SK-N-SH (cell line): ENCODE measurements around the gene FRY. TPM values are rescaled to one million over a fixed set of nuclear protein-coding genes. Genes with fewer than 3 reads are reported as not detected.

Experiments
- CTCF ChIA-PET: fragments of 300-600, 350-600 bp; formaldehyde crosslinking; extraction: SDS; loops from one replicate; lab custom pipeline; 2021; lab: Yijun Ruan, JAX
- POLR2A ChIA-PET: fragments of 350-600 bp; sonication (Branson Sonifier 250); formaldehyde crosslinking; extraction: SDS; loops from one replicate; lab custom pipeline; 2020; ENCODE audit warnings: antibody characterized with exemption, inconsistent platforms; lab: Yijun Ruan, JAX
- DNase-seq: peaks from one replicate; pipeline ENCODE4 v3.0.0; 2012
- H2AFZ ChIP-seq: fragments of 200-600 bp; sonication (generic); 2 replicates; pipeline ENCODE4 v1.8.1; 2016; ENCODE audit warnings: antibody characterized with exemption, mild to moderate bottlenecking, low read depth
- H3F3A ChIP-seq: fragments of 200-600 bp; sonication (generic); replicated peaks from 2 replicates; pipeline ENCODE3; 2016; ENCODE audit warnings: antibody characterized with exemption, mild to moderate bottlenecking; ENCODE audit not compliant: insufficient read depth
- H3K27ac ChIP-seq, 2 experiments: fragments of 200-500 bp in 1 of 2; fragments of 200-600 bp in 1 of 2; sonication (Bioruptor generic) in 1 of 2; sonication (generic), shearing (Covaris generic) in 1 of 2; 2 replicates each; pipeline versions ENCODE4 v1.5.1 to v1.6.1; 2014 to 2016; ENCODE audit warnings: low read depth in 2 of 2, inconsistent platforms in 1 of 2, low read length in 1 of 2, mild to moderate bottlenecking in 1 of 2, mixed read lengths in 1 of 2
- H3K27me3 ChIP-seq: fragments of 200-600 bp; sonication (generic), shearing (Covaris generic); 2 replicates; pipeline ENCODE4 v1.6.1; 2016; ENCODE audit warnings: mixed run types; ENCODE audit not compliant: insufficient read depth
- H3K36me3 ChIP-seq, 2 experiments: fragments of 200-500 bp in 1 of 2; fragments of 200-600 bp in 1 of 2; sonication (Bioruptor generic) in 1 of 2; sonication (generic) in 1 of 2; replicated peaks in 1 of 2; 2 replicates each; pipeline versions ENCODE3 to v1.5.1; 2014 to 2016; ENCODE audit warnings: low read length in 1 of 2, mild to moderate bottlenecking in 1 of 2; ENCODE audit not compliant: insufficient read depth in 2 of 2, control insufficient read depth in 1 of 2
- H3K4me1 ChIP-seq, 2 experiments: fragments of 200-500 bp in 1 of 2; fragments of 200-600 bp in 1 of 2; sonication (Bioruptor generic) in 1 of 2; sonication (generic), shearing (Covaris generic) in 1 of 2; 2 replicates each; pipeline versions ENCODE4 v1.5.1 to v1.6.1; 2014 to 2016; ENCODE audit warnings: low read depth in 1 of 2, low read length in 1 of 2, mixed run types in 1 of 2; ENCODE audit not compliant: insufficient read depth in 2 of 2, control insufficient read depth in 1 of 2
- H3K4me2 ChIP-seq: fragments of 200-600 bp; sonication (generic), shearing (Covaris generic); 2 replicates; pipeline ENCODE4 v1.6.1; 2017; ENCODE audit warnings: mixed run types
- H3K4me3 ChIP-seq, 2 experiments: fragments of 200-500 bp in 1 of 2; fragments of 200-600 bp in 1 of 2; sonication (Bioruptor generic) in 1 of 2; sonication (generic), shearing (Covaris generic) in 1 of 2; 2 replicates each; pipeline versions ENCODE4 v1.5.1 to v1.8.1; 2014 to 2016; ENCODE audit warnings: low read depth in 2 of 2, inconsistent platforms in 1 of 2, low read length in 1 of 2, mild to moderate bottlenecking in 1 of 2, mixed read lengths in 1 of 2, moderate library complexity in 1 of 2
- H3K79me2 ChIP-seq: fragments of 200-600 bp; sonication (generic); 2 replicates; pipeline ENCODE4 v1.8.1; 2017; ENCODE audit warnings: mild to moderate bottlenecking; ENCODE audit not compliant: insufficient read depth
- H3K9ac ChIP-seq: fragments of 200-600 bp; sonication (generic); 2 replicates; pipeline ENCODE4 v1.6.1; 2017; ENCODE audit warnings: mixed run types
- H3K9me2 ChIP-seq: fragments of 200-600 bp; sonication (generic); 2 replicates; pipeline ENCODE4 v1.6.1; 2017; ENCODE audit warnings: mixed run types
- H3K9me3 ChIP-seq: fragments of 200-600 bp; sonication (generic); 2 replicates; pipeline ENCODE4 v1.6.1; 2017; ENCODE audit warnings: mixed run types, mild to moderate bottlenecking, moderate library complexity
- H4K20me1 ChIP-seq: fragments of 200-600 bp; sonication (generic); 2 replicates; pipeline ENCODE4 v1.6.1; 2017; ENCODE audit warnings: mild to moderate bottlenecking, mixed run types; ENCODE audit not compliant: insufficient read depth
- CHD2 ChIP-seq: fragments of 150-350 bp; IDR thresholded peaks from 2 replicates; pipeline ENCODE4 v1.6.1; 2018; ENCODE audit warnings: low read length; ENCODE audit not compliant: partially characterized antibody
- EZH2phosphoT487 ChIP-seq: fragments of 200-600 bp; sonication (generic); IDR thresholded peaks from 2 replicates; pipeline ENCODE4 v1.6.1; 2017; ENCODE audit warnings: low read depth, mixed run types, mild to moderate bottlenecking, antibody characterized with exemption, moderate library complexity, borderline replicate concordance
- FOXJ3 ChIP-seq: sonication (generic); formaldehyde crosslinking; IDR thresholded peaks from 2 replicates; pipeline ENCODE4 v1.5.1; 2020; ENCODE audit warnings: mild to moderate bottlenecking, missing genetic modification reagents
- FOXM1 ChIP-seq: IDR thresholded peaks from 2 replicates; pipeline ENCODE4 v1.4.0; 2012; ENCODE audit warnings: low read depth, mild to moderate bottlenecking
- GABPA ChIP-seq: IDR thresholded peaks from 2 replicates; pipeline ENCODE4 v1.4.0; 2012; ENCODE audit warnings: low read depth, mild to moderate bottlenecking
- GATA2 ChIP-seq: sonication (generic); formaldehyde crosslinking; IDR thresholded peaks from 2 replicates; pipeline ENCODE4 v1.5.0; 2020; ENCODE audit warnings: mild to moderate bottlenecking, missing genetic modification reagents
- JUND ChIP-seq: IDR thresholded peaks from 2 replicates; pipeline ENCODE4 v1.4.0; 2012
- MEF2A ChIP-seq: IDR thresholded peaks from 2 replicates; pipeline ENCODE4 v1.4.0; 2012; ENCODE audit warnings: low read depth, borderline replicate concordance
- MXI1 ChIP-seq: IDR thresholded peaks from 2 replicates; pipeline ENCODE4 v1.6.1; 2012; ENCODE audit warnings: mild to moderate bottlenecking, low read depth, low read length, improper control_type of control experiment
- NFIC ChIP-seq: IDR thresholded peaks from 2 replicates; pipeline ENCODE4 v1.4.0; 2012; ENCODE audit warnings: borderline replicate concordance
- RAD21 ChIP-seq: IDR thresholded peaks from 2 replicates; pipeline ENCODE4 v1.6.1; 2012; ENCODE audit warnings: mild to moderate bottlenecking, low read length
- RCOR1 ChIP-seq: fragments of 150-350 bp; IDR thresholded peaks from 2 replicates; pipeline ENCODE4 v1.6.1; 2017; ENCODE audit warnings: antibody characterized with exemption, low read length
- RFX5 ChIP-seq: IDR thresholded peaks from 2 replicates; pipeline ENCODE4 v1.6.1; 2012; ENCODE audit warnings: mild to moderate bottlenecking, improper control_type of control experiment, low read length
- RXRA ChIP-seq: IDR thresholded peaks from 2 replicates; pipeline ENCODE4 v1.4.0; 2012; ENCODE audit warnings: low read depth, mild to moderate bottlenecking, borderline replicate concordance
- SMC3 ChIP-seq: IDR thresholded peaks from 2 replicates; pipeline ENCODE4 v1.6.1; 2012; ENCODE audit warnings: low read depth, low read length, improper control_type of control experiment
- TEAD4 ChIP-seq: IDR thresholded peaks from 2 replicates; pipeline ENCODE4 v1.4.0; 2012; ENCODE audit warnings: mild to moderate bottlenecking, borderline replicate concordance; ENCODE audit not compliant: insufficient read depth
- YY1 ChIP-seq: IDR thresholded peaks from 2 replicates; pipeline ENCODE4 v1.4.0; 2012; ENCODE audit warnings: low read depth, mild to moderate bottlenecking
- WGBS: methylation state at CpG from one replicate; pipeline ENCODE4 v1.1.6; 2017; ENCODE audit warnings: low lambda C conversion rate; 5-methylcytosine and 5-hydroxymethylcytosine counted together
- polyA plus RNA-seq, 3 experiments: library from polyadenylated mRNA; depleted of rRNA; stranded (reverse); fragments of >200 nt; gene quantifications; 2 replicates each; pipeline ENCODE4 v1.2.3, GENCODE V29; 2012
- TF ChIP-seq, protein P1 (sequence below): fragments of 200-600 bp; sonication (generic); IDR thresholded peaks from 2 replicates; pipeline ENCODE4 v1.6.1; 2017; ENCODE audit warnings: antibody characterized with exemption, mild to moderate bottlenecking, moderate library complexity
- TF ChIP-seq, protein P2 (sequence below): IDR thresholded peaks from 2 replicates; pipeline ENCODE4 v1.4.0; 2012; ENCODE audit warnings: low read depth, borderline replicate concordance
- TF ChIP-seq, protein P3 (sequence below): IDR thresholded peaks from 2 replicates; pipeline ENCODE4 v1.4.0; 2012; ENCODE audit warnings: low read depth, borderline replicate concordance
- TF ChIP-seq, protein P4 (sequence below): IDR thresholded peaks from 2 replicates; pipeline ENCODE4 v1.4.0; 2012; ENCODE audit warnings: low read depth

FRY gene
- polyA plus RNA-seq, 1 of the 3 experiments (the other 2 are of a cell fraction), result 1.4 TPM

DNA sequence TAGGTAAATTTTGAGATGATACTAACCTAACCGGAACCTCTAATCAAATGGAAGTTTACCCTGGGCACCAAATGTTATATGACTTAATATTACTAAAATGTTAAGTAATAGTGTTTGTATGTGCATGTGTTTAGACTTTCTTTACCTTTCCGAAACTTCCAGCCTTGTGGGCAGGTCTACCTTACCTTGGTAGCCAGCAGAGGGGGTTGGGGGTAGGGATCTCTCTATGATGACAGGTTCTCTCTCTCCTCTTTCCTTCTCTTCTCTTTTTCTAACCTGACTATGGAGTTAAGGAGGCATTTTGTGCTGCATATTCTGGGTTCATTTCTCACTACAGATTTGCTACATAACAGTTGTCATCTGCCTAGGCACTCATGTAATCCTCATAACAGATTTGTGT lies 6.8 kb upstream of the FRY start:
- no peaks in the 10 kb centered on the region for H3K36me3 ChIP-seq
- H3F3A ChIP-seq, result no peaks in the 10 kb centered on the region
- H3K27ac ChIP-seq, result no peak overlapping the region
- H3K27me3 ChIP-seq, result no peaks in the 10 kb centered on the region
- no peaks in the 10 kb centered on the region for H3K9me3 ChIP-seq
- POLR2A ChIA-PET, result no interaction called here
- H3K79me2 ChIP-seq, result no peaks in the 10 kb centered on the region
- no peak overlapping the region for H3K4me2 ChIP-seq
- peaks cover 0 to 3% of the 10 kb centered on the region in 2 experiments; a peak in 1 of 4 replicates for H3K4me1 ChIP-seq
- H4K20me1 ChIP-seq, result no peaks in the 10 kb centered on the region
- H3K4me3 ChIP-seq, result no peak overlapping the region
- CTCF ChIA-PET, result interaction anchor here (2.0 kb wide), 1 partner anchor 291 kb away, joined by 5 read pairs; the partner anchor contains the start of genes BRCA2 and ZAR1L
- H3K9me2 ChIP-seq, result no peaks in the 10 kb centered on the region
- no peak overlapping the region for H3K9ac ChIP-seq
- 87% methylated on average over 2 of the region's 2 CpGs for WGBS
- TF ChIP-seq RCOR1 (no peak), CHD2 (no peak), RFX5 (no peak), GABPA (no peak), SMC3 (no peak)
- TF ChIP-seq, protein P1, sequence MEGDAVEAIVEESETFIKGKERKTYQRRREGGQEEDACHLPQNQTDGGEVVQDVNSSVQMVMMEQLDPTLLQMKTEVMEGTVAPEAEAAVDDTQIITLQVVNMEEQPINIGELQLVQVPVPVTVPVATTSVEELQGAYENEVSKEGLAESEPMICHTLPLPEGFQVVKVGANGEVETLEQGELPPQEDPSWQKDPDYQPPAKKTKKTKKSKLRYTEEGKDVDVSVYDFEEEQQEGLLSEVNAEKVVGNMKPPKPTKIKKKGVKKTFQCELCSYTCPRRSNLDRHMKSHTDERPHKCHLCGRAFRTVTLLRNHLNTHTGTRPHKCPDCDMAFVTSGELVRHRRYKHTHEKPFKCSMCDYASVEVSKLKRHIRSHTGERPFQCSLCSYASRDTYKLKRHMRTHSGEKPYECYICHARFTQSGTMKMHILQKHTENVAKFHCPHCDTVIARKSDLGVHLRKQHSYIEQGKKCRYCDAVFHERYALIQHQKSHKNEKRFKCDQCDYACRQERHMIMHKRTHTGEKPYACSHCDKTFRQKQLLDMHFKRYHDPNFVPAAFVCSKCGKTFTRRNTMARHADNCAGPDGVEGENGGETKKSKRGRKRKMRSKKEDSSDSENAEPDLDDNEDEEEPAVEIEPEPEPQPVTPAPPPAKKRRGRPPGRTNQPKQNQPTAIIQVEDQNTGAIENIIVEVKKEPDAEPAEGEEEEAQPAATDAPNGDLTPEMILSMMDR, result no peak
- TF ChIP-seq, all 33 proteins: peak for 0
- no peak overlapping the region for H2AFZ ChIP-seq
- no peak for DNase-seq

DNA sequence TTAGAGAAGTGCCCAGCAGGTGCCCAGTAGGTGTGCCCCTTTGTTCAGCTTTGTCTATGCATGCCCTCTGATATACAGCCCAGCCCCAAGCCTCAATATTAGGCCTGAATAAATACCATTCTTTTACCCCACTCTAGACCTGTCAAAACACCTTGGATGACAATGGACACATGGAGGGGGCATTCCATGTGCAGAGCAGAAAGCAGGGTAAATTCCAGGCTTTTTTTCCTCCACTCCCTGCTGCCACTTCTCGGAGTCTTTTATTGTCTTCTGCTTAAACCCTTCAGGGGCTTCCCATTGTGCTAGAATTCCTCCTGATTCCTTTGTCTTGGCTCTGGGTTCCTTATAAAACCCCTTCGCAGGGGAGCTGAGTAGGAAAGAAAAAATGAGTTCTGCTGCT lies 5.8 kb upstream of the FRY start:
- POLR2A ChIA-PET, result no interaction called here
- CTCF ChIA-PET, result interaction anchor here (0.7 to 2.0 kb wide), 2 partner anchors 15 to 290 kb away, joined by 3 to 5 read pairs; partner anchors contain the start of genes BRCA2 and ZAR1L
- no peaks in the 10 kb centered on the region for H4K20me1 ChIP-seq

DNA sequence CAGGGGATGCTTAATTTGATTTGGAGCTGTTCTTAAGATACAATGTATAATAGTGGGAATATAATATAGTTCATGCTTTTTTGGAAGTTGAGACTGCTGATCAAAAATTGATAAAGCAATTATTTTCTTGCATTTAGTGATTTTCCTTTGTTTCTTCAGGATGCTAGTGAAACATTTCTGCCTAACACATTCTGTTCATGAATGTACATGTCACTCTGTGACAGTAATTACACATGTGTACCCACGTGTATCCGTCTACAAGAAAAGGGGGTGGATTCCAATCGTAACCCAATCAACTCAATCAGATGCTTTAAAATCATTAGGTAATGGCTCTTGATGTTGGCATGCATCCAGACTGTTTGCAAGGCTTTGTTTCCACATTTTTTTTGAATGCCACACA lies 5.0 kb upstream of the FRY start:
- Histone ChIP-seq H3K9me3 (no peaks in the 10 kb centered on the region), H3F3A (peaks cover 3% of the 10 kb centered on the region), H4K20me1 (no peaks in the 10 kb centered on the region), H2AFZ (no peak overlapping the region), H3K9me2 (no peaks in the 10 kb centered on the region), H3K27ac (no peak overlapping the region), H3K4me2 (no peak overlapping the region), H3K79me2 (no peaks in the 10 kb centered on the region), H3K27me3 (no peaks in the 10 kb centered on the region), H3K9ac (no peak overlapping the region), H3K36me3 (no peaks in the 10 kb centered on the region), H3K4me1 (peaks cover 0 to 6% of the 10 kb centered on the region in 2 experiments; a peak in 2 of 4 replicates), H3K4me3 (no peak overlapping the region)
- CTCF ChIA-PET, result interaction anchor here (2.0 kb wide), 1 partner anchor 289 kb away, joined by 5 read pairs; the partner anchor contains the start of genes BRCA2 and ZAR1L
- 66% methylated on average over 3 of the region's 3 CpGs for WGBS
- POLR2A ChIA-PET, result no interaction called here
- no peak for DNase-seq
- TF ChIP-seq EZH2phosphoT487 (no peak), GABPA (no peak), NFIC (no peak), TEAD4 (no peak), GATA2 (CRISPR knock-in tag) (no peak), RAD21 (no peak), MEF2A (no peak), FOXM1 (no peak)
- TF ChIP-seq, protein P2, sequence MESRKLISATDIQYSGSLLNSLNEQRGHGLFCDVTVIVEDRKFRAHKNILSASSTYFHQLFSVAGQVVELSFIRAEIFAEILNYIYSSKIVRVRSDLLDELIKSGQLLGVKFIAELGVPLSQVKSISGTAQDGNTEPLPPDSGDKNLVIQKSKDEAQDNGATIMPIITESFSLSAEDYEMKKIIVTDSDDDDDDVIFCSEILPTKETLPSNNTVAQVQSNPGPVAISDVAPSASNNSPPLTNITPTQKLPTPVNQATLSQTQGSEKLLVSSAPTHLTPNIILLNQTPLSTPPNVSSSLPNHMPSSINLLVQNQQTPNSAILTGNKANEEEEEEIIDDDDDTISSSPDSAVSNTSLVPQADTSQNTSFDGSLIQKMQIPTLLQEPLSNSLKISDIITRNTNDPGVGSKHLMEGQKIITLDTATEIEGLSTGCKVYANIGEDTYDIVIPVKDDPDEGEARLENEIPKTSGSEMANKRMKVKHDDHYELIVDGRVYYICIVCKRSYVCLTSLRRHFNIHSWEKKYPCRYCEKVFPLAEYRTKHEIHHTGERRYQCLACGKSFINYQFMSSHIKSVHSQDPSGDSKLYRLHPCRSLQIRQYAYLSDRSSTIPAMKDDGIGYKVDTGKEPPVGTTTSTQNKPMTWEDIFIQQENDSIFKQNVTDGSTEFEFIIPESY, result no peak
- TF ChIP-seq, protein P3, sequence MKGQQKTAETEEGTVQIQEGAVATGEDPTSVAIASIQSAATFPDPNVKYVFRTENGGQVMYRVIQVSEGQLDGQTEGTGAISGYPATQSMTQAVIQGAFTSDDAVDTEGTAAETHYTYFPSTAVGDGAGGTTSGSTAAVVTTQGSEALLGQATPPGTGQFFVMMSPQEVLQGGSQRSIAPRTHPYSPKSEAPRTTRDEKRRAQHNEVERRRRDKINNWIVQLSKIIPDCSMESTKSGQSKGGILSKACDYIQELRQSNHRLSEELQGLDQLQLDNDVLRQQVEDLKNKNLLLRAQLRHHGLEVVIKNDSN, result no peak
- TF ChIP-seq, protein P4, sequence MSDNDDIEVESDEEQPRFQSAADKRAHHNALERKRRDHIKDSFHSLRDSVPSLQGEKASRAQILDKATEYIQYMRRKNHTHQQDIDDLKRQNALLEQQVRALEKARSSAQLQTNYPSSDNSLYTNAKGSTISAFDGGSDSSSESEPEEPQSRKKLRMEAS, result no peak

More for the DNA sequence above, 5.8 kb upstream of the FRY start:
- Histone ChIP-seq H3K4me3 (no peak overlapping the region), H3K9ac (no peak overlapping the region), H3K79me2 (no peaks in the 10 kb centered on the region), H2AFZ (no peak overlapping the region), H3K9me2 (no peaks in the 10 kb centered on the region), H3K27me3 (no peaks in the 10 kb centered on the region), H3F3A (peaks cover 3% of the 10 kb centered on the region), H3K4me2 (no peak overlapping the region), H3K4me1 (peaks cover 0 to 5% of the 10 kb centered on the region in 2 experiments; a peak in 2 of 4 replicates), H3K36me3 (no peaks in the 10 kb centered on the region), H3K27ac (no peak overlapping the region), H3K9me3 (no peaks in the 10 kb centered on the region)
- no peak for TF ChIP-seq CHD2
- no peak for TF ChIP-seq JUND
- no peak for TF ChIP-seq MXI1
- TF ChIP-seq YY1, result no peak
- TF ChIP-seq RXRA, result no peak
- no peak for TF ChIP-seq FOXJ3 (CRISPR knock-in tag)
- no peak for DNase-seq
- 74% methylated on average over 2 of the region's 2 CpGs for WGBS
